ENCODE data around the gene TMEM138.

TMEM138 gene

DNA sequence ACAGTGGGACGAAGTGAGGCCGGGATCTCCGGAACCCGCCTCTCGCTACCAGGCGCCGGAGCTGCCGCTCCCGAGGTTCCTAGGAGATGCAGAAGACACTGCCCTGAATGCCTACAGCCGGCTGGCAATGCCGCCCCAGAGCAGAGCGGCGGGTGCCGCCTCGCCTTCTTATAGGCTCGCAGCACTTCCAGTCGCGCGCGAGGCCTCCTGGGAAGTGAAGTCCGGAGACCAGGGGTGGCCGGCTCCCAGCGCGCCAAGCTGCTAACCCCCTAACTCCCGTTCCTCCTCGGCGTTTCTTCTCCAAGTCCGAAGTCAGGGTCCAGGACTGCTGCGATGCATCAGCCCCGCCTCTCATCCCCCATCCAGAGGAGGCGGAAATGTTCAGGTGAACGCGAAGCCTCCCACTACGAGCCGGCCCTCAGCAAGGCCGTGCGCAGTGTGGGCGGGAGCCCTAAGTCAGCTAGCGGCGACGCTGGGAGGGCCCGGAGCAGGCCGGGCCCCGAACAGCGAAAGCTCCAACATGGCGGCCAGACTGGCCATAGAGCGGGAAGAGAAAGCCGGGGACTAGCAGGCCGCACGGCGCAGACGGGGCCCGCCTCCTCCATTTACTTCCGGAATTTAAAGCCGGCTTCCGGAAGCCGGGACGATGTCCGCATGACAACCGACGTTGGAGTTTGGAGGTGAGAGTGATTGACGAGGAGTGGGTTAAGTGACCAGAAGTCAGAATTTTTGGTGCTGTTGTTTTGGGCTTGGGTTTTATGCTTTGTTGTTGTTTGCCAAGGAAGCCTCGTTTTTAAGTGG lies at the start of gene TMEM138, which contains the start of gene CYB561A3:
TSS of gene TMEM138 (plus strand) at position 634 of the 801 bp plus-strand sequence. CDS start 2,017 bp downstream, outside the sequence.
TSS of gene CYB561A3 (minus strand) at position 142 of the 801 bp plus-strand sequence. CDS start 5,169 bp downstream, outside the sequence.
- peak; percentile 91 for DNase-seq

DNA sequence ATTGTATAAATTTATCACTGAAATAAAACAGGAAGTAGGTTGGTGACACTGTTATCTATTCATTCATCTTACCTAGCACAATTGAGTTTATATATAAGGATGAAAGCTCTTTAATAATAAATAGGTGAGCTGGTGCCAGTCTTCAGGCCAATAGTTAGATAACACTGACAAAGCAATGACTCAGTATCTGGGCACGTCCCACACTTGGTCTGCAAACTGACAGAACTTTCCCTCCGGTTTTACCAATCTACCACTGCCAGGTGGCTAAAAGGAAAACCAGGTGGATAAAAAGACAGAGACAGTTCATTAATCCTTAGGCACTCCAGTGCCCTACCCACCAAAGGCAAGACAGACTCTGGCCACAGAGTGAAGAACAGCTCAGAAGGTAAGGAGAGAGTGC lies 46.9 kb upstream of the TMEM138 start:
- DNase-seq, result no peak

DNA sequence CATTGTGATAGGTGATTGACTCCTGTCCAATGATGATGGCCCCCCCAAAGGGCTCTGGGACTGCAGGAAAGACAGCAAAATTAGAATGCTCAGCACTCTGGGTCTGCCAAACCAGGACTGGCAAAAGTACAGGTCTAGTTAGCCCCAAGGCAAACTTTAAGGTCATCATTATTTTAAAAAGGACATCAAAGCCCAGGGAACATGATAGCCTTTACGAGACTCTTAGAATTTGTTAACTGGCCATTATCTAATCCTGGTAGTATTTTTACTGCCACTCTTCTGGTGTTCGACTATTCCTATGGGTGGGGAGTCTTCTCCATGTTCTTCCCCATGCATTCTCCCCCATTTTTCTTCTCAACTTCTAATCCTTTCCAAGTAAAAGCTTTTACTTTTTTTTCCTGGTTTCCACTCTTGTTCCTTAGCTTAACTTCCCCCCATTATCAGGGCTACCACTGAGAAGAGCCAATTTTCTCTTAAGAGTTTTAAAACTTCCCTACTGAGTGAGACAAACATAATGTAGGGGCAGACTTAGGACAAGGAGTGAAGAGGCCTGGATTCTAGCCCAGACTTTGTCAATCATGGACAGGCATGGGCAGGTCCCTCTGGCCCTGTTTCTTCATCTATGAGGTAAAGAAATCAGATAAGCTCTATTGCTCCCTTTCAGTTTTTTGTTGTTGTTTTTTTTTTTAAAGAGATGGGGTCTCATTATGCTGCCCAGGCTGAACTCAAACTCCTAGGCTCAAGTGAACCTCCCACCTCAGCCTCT lies 36.3 kb upstream of the TMEM138 start:
- no peak for DNase-seq

DNA sequence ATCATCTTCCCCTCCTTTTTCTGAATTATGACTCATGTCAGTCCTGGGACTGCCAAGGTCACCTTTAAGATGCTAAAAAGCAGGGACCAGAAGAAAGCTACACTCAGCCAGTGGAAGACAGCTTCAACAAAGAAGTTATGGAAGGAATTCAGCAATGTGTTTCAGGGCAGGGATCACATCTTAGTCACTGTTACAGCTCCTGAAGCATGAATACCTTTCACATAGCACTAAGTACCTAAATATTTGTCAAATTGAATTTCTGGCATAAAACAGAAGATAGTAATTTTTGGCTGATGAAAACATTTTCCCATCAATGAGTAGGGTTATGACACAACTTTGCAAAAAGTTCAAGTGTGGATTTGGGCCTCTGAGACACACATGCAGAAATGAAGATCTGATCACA lies 34.5 kb upstream of the TMEM138 start:
- DNase-seq, result no peak

DNA sequence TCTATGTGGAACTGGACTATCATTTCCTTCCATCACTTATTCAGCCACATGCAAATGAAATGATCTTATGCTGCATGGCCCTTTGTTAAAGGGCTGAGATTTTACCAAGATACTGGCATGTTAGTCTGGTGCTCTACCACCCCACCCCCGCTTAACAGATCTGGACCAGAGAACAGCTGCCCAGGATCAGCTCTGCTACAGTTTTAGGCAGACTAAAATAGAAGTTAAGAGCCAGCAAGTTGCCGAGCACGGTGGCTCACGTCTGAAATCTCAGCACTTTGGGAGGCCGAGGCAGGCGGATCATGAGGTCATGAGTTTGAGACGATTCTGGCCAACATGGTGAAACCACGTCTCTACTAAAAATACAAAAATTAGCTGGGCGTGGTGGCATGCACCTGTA lies 33.8 kb upstream of the TMEM138 start:
- DNase-seq, result no peak

DNA sequence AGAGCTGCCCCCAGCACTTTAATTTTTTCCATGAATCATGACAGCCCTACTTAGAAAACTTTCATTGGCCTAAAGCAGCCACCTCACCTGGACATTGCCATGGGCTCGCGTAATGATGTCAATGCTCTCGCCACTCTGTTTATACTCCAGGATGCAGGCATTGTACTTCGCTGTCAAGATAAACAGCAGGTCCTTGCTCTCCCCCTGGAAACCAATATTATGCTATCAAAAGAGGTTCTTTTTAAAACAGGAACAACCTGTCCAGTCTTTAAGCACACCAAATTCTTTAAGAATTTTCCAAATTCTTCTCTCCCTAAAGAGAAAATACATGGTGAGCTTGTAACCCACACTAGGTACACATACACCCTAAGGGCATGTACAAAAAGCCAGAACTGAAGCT lies 32.3 kb upstream of the TMEM138 start:
- no peak for DNase-seq

DNA sequence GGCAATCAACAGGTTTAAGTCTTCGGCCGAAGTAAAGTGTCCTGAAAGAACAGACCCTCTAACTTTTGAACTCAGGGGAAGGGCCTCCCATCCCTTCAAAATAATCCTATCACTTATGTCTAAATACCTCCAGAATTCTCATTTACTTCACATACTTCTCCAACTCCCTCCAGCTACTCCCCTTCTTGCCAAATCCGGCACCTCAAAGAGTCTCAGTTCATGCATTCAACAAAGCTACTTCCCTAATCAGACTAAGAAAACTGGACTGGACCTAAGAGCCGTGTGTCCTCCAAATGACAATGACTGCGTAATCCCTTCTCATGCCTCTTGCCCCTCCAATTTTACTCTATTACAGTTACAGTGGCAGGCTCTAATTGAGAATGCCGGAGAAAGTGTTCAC lies 30.5 kb upstream of the TMEM138 start:
- no peak for DNase-seq

DNA sequence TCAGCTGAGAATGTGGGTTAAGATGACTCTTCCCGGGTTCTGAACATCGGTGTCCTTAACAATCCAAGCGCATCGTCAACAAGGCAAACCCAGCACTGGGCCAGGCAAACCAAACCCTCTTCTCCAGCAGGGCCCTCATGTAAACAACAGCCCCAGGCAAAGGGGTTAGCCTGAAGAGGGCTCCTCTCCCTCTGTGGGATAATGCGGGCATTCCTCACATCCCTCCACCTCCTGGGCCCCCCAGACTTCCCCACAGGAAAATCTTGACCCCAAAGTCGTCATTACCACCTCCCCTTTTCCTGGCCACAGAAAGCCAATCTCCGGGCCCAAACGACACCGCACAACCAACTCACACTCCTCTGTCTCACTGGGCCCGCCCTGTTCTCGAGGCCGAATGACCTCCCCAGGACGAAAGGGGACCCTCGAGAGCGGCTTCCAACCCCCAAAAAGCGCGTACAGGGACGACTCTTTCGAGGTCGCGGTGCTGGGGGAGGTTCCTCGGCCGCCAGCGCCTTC lies 29.8 kb upstream of the TMEM138 start:
- DNase-seq, result no peak

DNA sequence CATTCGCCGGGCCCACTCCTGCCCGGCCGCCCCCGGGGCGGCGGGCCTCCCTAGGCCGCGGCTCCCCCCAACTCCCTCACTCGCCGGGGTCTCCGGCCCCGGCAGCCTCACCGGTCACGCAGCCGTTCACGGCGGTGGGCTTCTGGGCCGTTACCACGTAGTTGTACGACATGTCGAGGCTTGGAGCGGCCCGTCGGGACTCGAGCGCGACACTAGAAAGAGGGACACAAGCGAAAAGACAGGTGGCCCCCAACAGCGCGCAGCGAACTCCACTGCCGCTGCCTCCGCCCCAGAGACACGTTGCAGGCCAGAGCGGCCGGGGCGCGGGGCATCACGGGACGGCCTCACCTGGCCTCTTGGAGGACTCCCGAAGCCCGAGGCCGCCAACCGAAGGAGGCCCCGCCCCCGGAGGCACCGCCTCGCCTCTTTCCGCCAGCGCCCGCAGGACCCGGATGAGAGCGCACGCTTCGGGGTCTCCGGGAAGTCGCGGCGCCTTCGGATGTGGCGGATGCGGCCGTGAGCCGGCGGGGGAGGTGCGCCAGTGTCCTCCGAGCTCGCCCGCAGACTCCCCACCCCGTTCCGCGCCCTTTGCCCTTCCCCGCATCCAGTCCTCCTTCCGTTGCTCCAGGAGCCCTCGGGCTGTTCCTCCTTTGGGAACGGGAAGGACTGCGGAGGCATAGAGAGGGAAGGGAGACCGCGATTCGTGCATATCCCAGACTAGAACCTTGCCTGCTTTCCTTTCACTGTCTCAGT lies 29.2 kb upstream of the TMEM138 start, which contains the start of the genes DDB1 and TKFC:
TSS of gene DDB1 (minus strand) at position 309 of the 753 bp plus-strand sequence. CDS start at position 172, 137 bp downstream.
TSS of gene TKFC (plus strand) at position 432 of the 753 bp plus-strand sequence. CDS start 1,501 bp downstream, outside the sequence.
- peak; percentile 88 for DNase-seq

DNA sequence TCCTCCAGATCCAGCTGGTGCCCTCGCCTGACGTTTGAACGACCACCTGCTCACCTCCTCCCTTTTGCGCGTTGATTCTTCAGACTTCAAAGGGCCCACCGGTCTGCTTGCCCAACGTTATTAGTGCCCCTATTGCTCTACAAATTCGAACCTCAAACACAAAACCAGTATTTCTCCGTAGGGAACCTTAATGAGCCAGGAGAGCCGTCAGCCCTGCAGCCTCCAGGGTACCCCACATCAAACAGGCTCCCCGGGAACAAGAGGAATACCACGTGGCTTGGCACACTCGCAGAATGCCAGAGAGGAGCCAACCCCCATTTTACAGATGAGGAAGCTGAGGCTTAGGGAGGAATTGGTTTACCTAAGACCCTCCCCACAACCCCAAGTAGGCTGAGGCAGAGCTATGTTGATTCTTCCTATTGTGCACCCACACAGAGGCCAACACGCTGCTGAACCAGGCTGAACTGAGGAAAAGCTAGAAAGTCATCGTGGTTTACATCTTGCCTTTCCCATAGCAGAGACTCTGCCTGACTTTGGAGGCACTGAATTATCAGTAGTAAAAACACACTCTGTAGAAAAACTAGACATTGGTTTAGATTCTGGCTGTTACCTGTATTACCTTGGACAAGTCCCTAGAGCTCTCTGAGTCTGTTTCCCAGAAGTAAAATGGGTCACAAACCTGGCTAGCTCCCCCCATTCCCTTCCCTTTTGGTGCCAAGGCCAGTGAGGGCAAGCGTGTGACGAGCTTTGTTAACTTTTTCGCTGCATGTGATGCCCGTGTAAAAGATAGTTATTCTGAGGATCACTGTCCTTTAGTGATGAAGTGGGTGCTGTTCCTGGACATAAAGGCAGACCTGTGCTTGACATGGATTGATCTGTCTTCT lies 28.4 kb upstream of the TMEM138 start:
- no peak for DNase-seq

DNA sequence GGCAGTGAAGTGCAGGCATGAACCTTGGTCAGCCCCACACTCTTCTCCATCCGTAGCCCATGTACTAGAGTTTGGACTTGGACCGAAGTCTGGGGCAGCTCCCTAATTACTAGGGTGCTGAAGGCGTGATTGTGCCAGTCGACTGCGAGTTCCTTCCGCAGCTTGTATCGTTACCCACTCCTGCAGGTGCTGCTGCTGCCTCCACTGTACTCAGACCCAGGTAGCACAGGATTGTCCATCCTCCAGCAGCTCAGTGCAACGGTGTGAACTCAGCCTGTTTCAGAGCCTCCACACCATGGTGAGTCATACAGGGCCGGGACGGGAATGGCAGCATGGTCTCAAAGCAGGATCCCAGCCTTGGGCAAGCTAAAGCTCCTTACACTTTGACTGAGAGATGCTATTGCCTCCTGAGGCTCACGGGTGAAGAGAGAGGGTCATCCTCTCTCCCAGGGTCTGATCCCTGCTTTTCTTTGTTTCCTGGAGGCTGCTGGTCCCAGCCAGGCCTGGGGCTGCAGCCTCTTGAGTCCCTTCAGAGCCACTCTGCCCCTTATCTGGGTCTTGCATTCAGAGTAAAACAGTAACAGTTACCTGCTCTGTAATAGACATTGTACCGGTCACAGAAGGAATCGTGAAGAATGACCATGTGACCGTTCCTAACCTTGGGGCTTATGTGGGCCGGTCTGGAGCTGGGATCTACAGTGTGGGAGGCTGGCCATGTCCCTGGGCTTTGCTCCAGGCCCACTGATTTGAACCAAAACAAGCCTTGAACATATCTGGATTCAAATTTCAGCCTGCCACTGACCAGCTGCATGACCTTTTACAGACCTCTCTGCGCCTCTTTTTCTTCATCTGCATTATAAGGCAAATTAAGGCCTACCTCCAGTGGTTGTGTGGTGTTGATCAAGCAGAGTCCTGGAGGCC lies 27.5 kb upstream of the TMEM138 start:
- DNase-seq, result no peak

DNA sequence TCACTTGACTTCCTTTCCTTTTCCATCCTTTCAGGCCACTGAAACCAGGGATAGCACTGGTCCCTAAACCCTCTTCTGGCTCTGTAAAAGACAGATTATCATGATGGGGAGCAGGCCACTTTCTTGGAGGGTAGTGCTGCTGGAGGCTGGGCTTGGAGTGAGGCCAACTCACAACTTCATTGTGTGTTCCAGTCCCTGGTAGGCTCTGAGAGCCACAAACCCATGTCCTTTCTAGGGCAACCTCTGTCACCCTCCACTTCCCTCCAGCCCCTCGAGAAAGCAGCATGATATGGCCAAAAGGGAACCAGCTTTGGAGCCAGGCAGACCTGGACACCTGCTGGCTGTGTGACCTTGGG lies 26.8 kb upstream of the TMEM138 start:
- DNase-seq, result no peak

DNA sequence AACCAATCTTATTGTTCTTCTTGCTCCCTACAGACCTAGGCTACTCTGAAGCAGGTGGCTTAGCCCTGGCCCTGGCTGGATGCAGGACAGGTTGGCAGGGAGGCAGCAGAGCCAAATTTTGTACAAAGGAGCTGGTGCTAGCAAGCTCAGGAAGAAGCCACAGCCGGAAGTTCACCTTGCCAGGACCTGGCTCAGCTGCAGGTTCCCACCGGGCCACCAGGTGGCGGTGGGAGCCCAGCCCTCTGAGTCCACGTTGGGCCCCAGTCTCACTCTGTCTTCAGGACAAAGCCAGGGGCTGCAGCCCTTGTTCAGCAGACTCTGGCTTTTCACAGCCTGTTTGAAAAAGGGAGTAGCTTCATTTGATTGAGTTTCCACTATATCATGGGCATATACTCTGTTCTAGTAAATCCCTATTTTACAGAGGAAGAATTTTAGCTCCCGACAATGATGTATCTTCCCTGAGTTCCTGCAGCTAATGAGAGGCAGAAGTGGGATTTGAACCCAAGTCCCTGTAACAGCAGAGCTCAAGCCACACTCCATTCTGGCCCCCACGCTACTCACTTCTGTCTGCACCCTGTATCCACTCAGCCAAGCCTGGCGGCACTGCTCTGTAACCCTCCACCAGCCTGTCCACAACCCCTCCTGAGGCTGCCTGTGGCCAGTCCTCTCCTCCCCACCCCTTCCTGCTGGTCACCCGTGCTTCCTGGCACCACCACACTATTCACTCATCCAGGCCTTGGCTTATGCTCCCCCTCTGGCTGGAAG lies 25.8 kb upstream of the TMEM138 start:
- peak; percentile 60 for DNase-seq

DNA sequence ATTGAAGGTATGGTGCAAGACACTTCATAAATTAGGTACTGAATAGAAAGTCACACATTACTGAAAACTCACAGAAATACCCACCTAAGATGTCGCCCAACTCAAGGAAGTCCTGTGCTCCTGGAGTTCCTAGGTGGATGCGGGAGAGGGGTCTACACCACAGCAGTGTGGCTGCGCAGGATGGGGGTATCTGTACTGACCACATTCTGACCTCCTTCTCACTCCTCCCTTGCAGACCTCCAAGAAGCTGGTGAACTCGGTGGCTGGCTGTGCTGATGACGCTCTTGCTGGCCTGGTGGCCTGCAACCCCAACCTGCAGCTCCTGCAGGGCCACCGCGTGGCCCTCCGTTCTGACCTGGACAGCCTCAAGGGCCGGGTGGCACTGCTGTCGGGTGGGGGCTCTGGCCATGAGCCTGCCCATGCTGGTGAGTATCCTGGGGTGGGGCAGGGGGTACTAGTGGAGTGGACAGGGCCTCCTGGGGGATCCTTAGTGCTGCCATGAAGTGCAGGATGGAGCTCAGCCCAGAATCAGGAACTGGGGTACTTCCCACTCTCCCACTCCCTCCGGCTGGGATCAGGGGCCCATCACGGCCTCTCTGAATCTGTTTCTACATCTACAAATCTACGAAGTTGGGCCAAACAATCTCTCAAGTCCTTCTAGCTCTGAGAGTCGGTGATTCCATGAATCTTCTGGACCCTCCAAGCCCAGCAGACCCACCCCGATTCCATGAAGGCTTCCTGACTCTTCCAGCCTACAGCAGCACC lies 24.3 kb upstream of the TMEM138 start:
- DNase-seq, result no peak

DNA sequence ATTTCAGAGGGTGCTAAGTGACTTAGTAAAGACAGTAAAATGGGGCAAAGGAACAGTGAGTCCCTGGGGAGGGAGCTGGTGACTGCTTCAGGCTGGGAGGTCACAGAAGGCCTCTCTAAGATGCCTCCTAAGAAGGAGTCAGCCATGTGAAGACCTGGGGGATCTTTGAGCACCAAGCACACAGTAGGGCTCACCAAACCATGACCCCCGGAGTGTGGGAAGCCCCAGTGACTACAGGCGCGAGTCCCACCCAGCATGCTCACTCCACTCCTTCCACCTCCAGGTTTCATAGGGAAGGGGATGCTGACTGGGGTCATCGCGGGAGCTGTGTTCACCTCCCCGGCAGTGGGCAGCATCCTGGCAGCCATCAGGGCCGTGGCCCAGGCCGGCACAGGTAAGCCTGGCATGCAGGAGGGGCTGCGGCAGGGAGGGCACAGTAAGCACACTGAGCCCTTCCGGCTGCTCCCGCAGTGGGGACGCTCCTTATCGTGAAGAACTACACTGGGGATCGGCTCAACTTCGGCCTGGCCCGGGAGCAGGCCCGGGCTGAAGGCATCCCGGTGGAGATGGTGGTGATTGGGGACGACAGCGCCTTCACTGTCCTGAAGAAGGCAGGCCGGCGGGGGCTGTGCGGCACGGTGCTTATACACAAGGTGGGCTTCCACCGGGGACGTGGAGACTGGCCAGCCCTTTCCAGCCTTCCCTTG lies 23.2 kb upstream of the TMEM138 start:
- no peak for DNase-seq

DNA sequence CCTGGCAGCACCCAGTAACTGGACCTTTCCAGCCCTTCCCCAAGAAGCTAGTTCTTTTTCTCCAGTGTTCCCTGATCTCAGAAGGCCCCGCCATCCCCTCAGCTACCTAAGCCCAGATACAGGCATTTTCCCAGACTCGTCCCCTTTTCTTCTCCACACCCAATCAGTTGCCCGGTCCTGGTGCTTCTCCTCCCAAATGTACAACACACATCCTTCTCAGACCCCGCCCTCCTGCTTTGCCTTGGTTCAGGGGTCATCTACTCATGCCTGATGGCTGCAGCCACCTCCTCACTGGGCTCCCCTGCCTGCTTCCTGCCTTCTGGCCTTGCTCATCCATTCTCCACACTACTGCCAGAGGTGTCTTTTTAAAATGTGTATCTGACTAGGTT lies 22.7 kb upstream of the TMEM138 start:
- no peak for DNase-seq

DNA sequence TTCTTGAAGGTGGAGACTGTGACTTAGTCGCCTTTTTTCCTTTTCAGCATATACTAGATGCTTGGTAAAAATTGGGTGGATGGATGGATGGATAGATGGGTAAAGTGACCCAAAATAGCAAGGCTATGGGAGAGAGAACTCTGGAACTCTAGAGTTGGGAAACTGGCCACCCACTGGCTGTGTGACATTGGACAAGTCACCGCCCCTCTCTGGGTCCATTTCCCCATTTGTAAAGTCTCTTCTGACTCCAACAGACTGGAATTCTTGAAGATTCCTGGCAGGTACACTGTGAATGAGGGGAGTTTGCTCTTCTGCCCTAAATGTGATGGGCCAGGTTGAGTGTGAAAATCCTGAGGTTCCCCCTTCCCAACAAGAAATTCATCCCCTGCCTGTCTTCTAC lies 21.2 kb upstream of the TMEM138 start:
- DNase-seq, result no peak

DNA sequence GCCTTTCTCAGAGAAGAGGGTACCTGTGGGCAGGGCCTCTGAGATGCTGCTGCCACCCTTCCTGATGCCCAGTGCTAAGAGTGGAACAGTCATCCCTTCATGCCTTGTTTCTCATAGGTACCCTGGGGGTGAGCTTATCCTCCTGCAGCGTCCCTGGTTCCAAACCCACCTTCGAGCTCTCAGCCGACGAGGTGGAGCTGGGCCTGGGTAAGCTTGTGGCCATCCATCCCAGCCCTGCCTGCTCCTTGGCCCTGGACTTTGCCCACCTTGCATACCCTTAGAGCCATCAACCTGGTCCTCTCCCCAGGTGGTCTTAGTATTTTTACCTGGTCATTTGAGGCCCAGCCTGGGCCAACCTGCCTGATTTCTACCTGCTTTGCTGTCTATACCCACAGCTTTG lies 20.5 kb upstream of the TMEM138 start:
- DNase-seq, result no peak
